Skeletal muscle cell (primary cell): ENCODE data around the gene TMSB10.
"Not testable (repeated sequence)": the region's sequence is repeated elsewhere in the genome, so short reads cannot be mapped to it uniquely, and the experiment has no call there.

ENCODE experiments used
- DNase-seq: peaks from one replicate; pipeline ENCODE4 v3.0.0-alpha.2; 2010; ENCODE audit warnings: low read depth
- H3K4me3 ChIP-seq: 2 replicates; pipeline ENCODE4 v1.5.1; 2011; ENCODE audit warnings: low read depth, mild to moderate bottlenecking, control low read depth, low read length, moderate library complexity

TMSB10 gene

DNA sequence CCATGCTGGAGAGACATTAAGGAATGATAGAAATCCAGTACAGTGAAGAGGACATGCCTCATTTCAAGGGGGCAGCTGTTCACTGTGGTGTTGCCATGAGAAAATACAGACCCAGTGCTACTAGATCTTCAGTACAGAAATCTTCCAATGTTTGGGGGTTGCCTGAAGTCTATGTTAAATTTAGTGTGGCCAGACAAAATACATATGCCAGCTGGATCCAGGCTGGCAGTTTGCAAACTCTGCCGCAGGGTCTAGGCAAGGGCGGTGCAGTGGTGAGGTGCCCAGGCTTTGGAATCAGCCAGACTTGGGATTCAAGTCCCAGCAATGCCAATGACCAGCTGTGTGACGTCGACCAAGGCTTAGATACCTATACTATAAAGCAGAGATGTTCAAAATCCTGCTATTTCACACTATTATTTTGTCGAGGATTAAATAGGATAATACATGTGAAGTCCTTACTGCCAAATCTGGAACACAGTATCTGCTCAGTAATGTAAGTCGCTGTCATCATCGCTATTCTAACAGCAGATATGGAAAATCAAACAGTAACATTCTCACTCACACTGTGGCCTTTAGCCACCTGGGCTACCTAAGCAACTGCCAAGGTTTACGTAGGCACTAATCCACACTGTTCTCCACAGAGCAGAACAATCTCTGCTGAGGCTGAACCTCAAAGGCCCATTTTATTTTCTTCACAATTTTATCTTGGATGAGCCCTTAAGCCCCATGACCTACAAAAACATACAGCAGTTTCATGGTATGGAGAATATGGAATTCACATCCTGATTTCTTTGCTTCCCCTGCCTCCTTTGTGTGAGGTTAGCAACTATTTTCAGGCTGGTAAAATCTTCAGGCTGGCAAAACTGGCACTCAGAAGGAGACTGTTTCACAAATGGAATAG, 5.9 kb upstream of the TMSB10 start:
- no peak overlapping the region for H3K4me3 ChIP-seq
- no peak for DNase-seq

DNA sequence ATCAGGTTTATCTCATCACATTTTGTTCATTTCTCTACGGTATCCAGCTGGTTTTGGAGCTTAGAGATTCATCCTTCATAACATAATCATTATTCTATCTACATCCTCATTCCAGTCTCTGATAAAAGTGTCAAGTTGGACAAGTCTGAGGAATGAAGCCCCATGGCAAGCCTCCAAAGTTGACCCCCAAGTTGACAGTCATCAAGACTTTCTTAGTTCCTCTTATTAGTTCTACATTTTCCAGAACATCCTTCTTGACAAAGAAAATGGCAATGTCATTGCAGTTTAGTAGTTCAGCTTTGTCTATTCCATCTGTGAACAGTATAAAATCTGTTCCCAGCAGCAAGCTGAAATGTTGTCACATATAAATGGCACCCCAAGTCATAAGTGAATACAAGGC, 4.5 kb upstream of the TMSB10 start:
- no peak for DNase-seq

DNA sequence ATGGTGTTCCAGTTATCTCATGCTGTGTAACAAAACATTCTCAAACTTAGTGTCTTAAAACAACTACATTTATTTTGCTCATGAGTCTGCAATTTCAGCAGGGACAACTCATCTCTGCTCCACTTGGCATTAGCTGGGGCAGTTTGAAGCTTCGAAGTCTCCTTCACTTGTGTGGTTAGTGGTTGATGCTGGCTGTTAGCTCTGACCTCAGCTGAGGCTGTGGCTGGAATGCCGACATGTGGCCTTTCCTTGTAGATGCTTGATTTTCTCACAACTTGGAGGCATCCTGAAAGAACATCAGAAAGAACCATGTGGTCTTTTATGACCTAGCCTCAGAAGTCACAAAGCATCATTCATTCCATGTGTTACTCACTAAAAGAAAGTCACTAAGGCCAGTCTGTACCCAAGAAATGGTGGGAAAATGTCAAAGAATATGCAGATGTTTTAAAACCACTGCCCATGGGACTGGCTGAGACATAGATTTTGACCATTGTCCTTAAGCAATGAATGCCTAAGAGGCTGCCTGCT, 3.8 kb upstream of the TMSB10 start:
- peak; percentile 92 for DNase-seq
- H3K4me3 ChIP-seq, result no peak overlapping the region

More for the DNA sequence above, 4.5 kb upstream of the TMSB10 start:
- no peak overlapping the region for H3K4me3 ChIP-seq

DNA sequence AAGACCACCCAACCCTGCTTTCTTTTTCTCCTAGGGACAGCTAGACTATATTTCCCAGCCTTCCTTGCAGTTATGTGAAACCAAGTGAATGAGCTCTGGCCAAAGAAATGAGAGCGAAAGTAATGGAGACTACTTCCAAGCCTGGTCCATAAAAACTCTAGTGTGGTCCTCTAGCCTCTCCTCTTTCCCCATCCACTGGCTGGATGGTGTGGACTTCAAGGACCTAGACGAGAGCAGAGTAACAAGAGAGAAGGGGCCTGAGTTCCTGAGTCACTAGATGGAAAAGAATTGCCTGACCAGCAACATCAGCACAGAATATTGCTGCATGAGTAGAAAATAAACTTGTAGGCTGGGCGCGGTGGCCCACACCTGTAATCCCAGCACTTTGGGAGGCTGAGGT, 2.9 kb upstream of the TMSB10 start:
- no peak for DNase-seq
- no peak overlapping the region for H3K4me3 ChIP-seq

DNA sequence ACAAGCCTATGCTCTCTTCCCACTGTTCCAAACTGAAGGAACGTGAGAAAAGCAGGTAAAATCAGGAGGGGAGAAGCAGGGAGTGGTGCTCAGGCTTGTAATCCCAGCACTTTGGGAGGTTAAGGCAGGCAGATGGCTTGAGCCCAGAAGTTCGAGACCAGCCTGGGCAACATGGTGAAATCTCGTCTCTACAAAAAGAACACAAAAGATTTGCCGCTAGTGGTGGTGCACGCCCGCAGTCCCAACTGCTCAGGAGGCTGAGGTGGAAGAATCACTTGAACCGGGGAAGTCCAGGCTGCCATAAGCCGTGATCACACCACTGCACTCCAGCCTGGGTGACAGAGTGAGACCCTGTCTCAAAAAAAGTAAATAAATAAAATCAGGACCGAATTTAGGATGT, 1.3 kb upstream of the TMSB10 start:
- no peak overlapping the region for H3K4me3 ChIP-seq
- DNase-seq, result no peak

DNA sequence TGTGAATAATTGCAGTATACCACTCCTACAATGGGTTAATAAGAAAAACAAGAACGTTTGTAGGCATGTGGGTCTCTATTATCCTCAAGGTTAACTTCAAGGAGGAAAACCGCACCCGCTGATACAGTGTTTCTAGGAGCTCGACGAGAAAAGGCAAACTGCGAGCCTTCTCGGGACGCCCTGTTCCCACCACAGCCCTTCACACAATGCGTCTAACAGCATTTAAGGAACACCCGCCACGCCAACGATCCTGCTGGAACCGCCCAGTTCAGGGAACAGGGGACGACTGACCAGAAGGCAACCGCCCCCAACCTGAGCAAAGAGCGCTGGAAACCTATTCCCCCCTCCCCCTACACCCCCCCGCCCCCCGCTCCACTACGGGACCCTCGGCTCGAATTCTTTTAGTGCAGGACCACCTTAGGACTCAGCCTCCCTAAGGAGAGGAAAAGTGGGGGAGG, 710 bp upstream of the TMSB10 start:
- DNase-seq, result peak; percentile 81
- H3K4me3 ChIP-seq, result peak overlapping the region; percentile 81

DNA sequence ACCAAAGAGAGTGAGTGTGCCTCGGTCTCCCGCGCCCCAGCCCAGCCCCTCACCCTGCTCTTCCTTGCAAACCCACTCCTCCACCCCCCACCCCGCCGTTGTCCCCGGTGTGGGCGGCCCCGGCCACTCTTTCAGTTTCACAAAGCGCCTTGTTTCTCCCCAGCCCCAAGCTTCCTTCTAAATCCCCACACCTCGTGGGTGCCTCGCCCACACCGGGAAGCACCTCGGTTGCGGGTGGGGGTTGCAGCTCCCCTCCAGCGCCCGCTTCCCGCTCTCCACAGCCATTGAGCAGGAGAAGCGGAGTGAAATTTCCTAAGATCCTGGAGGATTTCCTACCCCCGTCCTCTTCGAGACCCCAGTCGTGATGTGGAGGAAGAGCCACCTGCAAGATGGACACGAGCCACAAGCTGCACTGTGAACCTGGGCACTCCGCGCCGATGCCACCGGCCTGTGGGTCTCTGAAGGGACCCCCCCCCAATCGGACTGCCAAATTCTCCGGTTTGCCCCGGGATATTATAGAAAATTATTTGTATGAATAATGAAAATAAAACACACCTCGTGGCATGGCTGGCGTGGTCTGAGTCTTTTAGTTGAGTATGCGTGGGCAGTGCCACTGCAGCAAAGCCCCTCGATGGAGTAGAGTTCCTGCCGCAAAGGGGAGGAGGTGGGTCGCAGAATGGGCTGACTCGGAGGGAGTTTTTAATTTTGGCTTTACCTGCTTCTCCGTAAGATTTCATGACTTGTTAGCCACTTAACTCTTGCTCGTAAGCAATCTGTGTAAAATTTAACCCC, 848 bp downstream of the TMSB10 start:
- peak overlapping the region; percentile 81 for H3K4me3 ChIP-seq
- no peak for DNase-seq

DNA sequence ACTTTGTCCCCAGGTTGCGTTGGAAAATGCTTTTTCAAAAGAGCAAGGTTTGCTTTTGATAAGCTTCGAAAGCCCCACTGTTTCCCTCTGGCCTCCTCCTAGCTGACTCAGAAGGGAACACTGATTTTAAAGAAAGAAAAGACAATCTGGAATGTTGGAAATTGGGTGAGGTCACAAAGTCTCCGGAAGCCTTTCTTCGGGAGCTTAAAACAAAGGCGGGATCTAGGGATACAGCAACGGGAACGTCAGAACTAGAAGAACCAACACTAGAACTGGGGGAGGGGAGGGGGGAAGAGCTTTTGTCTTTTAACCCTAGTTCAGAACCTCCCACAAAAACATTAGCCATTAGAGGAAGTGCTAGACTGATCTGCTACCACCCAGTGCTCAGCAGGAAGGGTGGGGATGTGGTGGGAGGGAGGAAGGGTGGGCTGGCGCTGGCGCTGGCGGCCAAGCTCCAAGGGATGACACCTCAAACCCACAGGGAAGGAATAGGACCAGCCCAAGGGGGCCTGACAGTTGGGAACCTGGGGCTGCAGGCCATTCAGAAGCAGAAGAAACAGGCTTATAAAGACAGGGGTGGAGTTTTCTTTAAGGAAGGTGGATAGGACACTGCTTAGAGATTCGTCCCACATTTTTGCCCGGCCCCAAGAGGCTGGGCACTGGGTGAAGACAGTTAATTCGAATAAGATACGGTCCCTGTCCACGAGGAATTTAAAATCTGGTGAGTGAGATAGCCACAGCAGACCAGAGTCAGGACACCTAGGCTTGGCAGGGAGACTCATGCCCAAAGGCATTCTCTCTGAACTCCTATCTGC, 1.7 kb downstream of the TMSB10 start:
- peak overlapping the region; percentile 81 for H3K4me3 ChIP-seq
- peak; percentile 55 for DNase-seq

DNA sequence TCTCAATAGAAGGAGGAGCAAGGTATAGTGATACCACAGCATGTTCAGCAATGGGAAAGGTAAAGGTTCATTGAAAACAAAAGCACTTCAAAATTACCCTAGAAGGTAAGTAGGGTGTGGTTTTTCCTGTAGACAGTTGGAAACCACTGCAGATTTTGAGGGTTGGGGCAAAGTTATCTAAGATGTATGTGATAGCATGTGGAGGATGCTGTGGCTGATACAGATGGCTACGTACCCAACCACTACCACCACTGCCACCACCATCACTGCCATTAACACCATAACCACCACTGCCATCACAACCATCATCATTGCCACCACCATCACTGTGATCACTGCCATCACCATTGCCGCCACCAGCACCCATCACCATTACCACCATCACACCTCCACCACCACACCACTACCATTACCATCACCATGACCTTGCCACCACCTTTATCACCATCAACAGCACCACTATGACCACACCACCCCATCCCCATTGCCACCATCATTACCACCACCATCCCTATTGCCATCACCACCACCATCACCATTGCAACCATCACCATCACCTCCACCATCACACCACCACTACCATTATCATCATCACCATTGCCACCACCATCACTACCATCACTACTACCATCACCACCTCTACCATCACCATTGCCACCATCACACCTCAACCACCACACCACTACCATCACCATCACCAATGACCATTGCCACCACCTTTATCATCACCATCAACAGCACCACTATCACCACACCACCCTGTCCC, 3.7 kb downstream of the TMSB10 start:
- no peak overlapping the region for H3K4me3 ChIP-seq
- DNase-seq, result no peak

DNA sequence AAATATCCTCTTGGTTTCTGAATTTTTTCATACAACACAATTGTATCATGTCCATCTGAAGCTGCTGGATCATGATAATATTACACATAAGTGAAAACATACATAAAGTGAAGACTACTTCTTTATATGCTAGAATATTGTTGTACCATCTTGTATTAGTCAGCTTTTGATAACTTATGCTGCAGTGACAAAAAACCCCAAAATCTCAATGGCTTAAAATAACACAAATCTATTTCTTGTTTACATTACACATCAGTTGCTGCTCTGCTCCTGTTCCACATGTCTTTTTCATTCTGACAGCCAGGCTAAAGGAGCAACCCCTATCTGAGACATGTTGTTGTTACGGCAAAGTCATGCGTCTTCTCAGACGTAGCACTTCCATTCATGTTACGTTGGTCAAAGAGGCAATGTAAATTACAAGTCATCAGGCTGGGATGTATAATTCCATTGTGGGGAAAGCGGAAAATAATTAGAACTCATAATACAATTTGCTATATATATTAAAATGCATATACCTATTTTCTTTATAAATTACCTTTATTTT, 5.8 kb downstream of the TMSB10 start:
- no peak for DNase-seq

DNA sequence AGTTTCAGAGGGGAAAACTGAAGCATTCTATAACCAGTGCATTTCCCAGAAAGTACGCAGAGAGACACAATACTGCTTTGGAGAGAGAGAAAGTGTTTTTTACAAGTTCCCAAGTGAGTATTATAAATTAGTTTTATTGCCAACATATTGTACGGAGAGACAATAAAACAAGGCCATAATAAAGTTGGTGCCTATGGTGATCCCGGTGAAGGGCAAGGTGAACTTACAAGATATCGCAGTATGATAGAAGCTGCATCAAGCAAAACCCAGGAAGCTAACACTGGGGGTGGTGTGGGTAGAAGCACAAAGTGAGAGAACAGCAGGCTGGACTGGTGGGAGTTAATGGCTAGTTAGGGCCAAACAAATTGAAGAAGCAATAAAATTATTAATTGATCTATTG, 7.5 kb downstream of the TMSB10 start:
- H3K4me3 ChIP-seq, result no peak overlapping the region
- DNase-seq, result no peak

More for the DNA sequence above, 5.8 kb downstream of the TMSB10 start:
- no peak overlapping the region for H3K4me3 ChIP-seq

DNA sequence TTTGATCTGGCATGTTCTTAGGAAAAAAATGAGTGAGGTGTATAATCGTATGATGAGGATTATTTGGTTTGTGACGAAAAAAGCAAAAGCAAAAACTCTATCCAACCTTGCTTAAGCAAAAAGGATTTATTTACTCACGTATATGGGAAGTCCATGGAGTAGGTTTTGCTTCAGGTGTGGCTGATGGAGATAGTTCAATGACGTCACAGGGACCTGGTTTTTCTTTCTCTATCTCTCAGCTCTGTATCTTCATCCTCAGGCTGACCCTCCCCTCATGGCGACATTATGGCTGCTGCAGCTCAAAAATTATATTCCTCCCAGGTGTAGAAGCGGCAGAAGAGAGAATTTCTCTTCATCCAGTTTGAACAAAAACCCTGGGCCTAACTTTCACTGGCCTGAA, 8.9 kb downstream of the TMSB10 start:
- H3K4me3 ChIP-seq, result no peak overlapping the region
- no peak for DNase-seq

DNA sequence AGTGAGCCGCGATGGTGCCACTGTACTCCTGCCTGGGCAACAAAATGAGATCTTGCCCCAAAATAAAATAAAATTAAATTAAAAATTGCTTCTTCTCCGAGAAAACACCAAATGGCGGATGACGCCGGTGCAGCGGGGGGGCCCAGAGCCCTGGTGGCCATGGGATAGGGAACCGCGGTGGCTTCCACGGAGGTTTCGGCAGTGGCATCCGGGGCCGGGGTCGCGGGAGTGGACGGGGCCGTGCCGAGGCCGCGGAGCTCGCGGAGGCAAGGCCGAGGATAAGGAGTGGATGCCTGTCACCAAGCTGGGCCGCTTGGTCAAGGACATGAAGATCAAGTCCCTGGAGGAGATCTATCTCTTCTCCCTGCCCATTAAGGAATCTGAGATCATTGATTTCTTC, 10.2 kb downstream of the TMSB10 start:
- not testable (repeated sequence) for H3K4me3 ChIP-seq, DNase-seq

DNA sequence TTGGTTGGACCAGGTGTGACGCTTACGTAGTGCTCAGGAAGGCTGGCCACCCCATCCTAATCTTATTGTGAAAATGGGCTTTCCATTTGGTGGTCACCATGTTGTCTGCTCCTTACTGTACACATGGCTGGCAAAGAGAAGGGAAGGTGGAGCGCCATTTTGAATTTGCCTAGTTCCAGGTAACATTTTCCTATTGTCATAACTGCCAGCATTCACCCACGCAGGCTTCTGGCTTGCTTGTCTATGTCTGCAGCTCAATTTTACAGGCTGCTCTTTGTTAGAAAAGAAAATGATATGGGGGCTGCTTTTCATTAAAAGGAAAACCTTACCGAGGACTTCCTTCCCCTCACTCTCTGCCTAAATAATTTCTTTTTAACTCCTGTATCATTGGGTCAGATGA, 12.4 kb downstream of the TMSB10 start:
- not testable (repeated sequence) for H3K4me3 ChIP-seq, DNase-seq

DNA sequence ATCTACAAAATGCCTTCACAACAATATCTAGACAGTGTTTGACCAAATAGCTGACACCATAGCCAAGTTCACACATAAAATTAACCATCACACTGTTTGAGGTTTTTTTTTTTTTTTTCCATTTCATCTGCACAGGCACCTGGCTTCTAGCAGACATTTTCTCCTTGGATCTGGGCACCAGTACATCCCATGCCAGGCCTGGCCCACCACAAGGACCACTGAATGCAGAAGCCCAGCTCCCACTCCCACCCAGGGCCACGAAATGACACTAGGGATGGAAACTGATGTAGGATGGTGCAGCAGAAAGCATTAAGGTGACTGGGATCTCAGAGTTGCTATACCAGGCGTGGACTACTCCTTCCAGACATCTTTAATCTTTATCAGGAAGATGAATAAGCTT, 13.0 kb downstream of the TMSB10 start:
- no peak overlapping the region for H3K4me3 ChIP-seq
- DNase-seq, result no peak

DNA sequence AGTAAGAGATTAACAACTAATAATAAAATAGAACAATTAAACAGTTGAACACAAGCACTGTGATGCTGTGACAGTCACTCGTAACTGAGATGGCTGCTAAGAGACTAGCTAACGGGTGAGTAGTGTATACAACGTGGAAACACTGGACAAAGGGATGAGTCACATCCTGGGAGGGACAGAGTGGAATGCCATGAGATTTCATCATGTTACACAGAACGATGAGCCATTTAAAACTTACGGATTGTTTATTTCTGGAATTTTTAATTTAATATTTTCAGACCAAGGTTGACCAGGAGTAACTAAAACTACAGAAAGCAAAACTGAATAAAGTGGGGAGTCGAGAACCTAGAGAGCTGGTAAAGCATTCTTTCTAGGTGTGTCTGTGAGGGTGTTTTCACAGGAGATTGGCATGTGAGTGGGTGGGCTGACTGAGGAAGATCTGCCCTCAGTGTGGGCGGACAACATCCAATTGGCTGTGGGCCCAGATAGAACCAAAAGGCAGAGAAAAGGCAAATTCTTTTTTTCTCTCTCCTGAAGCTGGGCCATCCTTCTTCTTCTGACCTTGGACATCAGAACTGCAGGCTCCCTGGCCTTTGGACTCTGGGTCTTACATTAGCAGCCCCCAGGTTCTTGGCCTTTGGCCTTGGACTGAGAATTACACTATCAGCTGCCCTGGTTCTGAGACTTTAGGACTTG, 14.6 kb downstream of the TMSB10 start:
- H3K4me3 ChIP-seq, result peak overlapping the region; percentile 21
- DNase-seq, result peak; percentile 92

DNA sequence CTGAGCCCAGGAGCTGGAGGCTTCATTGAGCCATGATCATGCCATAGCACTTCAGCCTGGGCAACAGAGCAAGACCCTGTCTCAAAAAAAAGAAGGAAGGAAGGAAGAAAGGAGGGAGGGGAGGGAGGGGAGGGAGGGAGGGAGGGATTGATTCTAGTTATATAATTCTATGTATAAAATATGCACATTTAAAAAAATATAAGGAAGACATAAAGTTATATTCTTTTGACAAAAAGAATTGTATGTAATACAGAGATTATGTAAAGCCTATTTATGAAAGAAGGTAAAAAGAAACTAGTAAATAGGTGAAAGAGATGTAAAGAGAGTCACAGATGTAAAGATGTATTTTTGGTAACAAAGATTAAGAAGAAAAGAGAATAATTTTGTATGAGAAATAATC, 17.6 kb downstream of the TMSB10 start:
- DNase-seq, result no peak
- no peak overlapping the region for H3K4me3 ChIP-seq
